HG02973 (cell line): Measurements from ENCODE around the gene HK2.
A peak's percentile ranks its signal among the peaks of the same experiment; 100 is the strongest.
"Not testable (repeated sequence)": the region's sequence is repeated elsewhere in the genome, so short reads cannot be mapped to it uniquely, and the experiment has no call there.

Source experiments
- ATAC-seq: cut with Tn5 transposase; IDR thresholded peaks from one replicate; pipeline ENCODE4 v1.9.1; 2021; ENCODE audit warnings: moderate library complexity; ENCODE audit not compliant: unreplicated experiment

The HK2 gene

GRCh38 chr2:74833418-74834233 lies at the start of gene HK2:
HK2 (plus strand) TSS chr2:74834127; CDS start chr2:74834581, 454 bp downstream.
- ATAC-seq = peak; percentile 78

- no peak for ATAC-seq
Measured at GRCh38 chr2:74789271-74789670, 44.7 kb upstream of the HK2 start.

- ATAC-seq = no peak
Measured at GRCh38 chr2:74792282-74792681, 41.6 kb upstream of the HK2 start.

DNA sequence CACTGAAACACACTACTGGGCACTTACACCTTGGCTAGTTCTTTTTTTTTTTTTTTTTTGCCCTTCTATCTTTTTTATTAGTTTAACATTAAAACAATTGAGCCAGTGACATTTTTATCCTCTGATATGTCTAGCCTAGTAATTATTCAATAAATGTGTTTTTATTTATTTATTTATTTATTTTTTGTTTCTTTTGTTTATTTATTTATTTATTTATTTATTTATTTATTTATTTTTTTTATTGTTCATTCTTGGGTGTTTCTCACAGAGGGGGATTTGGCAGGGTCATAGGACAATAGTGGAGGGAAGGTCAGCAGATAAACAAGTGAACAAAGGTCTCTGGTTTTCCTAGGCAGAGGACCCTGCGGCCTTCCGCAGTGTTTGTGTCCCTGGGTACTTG lies 39.0 kb upstream of the HK2 start:
- not testable (repeated sequence) for ATAC-seq

DNA sequence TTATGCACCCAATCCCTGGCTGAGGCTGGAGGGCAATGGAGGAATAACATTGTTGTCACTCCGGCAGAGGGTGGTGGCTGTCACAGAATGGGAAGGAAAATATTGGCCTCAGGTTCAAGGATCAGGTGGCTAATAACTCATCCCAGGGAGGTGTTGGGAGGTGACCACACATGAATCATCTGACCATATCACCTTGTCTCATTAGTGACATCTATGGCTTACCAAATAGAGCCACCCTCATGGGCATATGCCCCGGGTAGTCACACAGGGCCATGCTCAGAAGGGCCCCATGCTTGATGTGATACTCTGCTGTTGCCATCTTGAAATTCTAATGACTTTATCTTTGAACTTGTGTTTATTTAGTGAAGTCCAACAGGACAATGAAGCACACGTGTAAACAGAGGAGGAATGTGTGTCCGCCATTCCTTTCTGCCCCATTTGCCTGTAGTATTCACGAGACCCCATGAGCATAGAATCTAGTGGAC lies 27.5 kb upstream of the HK2 start:
- no peak for ATAC-seq

DNA sequence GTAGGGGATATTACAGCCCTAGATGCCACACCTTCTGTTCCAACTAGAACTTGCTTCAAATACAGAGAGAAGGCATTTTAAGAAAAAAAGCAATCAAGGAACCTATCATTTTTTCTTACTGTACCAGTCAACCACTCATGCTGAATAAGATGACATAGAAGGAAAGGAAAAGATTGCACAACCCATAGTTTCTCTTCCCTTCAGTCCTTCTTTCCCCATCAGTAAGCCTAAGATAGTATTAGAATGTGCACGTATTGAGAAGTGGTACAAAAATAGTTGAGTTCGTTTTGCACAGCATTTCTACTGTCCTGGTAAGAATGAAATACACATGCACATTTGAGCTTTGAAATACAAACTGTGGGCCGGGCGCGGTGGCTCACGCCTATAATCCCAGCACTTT lies 27.0 kb upstream of the HK2 start:
- ATAC-seq = no peak

DNA sequence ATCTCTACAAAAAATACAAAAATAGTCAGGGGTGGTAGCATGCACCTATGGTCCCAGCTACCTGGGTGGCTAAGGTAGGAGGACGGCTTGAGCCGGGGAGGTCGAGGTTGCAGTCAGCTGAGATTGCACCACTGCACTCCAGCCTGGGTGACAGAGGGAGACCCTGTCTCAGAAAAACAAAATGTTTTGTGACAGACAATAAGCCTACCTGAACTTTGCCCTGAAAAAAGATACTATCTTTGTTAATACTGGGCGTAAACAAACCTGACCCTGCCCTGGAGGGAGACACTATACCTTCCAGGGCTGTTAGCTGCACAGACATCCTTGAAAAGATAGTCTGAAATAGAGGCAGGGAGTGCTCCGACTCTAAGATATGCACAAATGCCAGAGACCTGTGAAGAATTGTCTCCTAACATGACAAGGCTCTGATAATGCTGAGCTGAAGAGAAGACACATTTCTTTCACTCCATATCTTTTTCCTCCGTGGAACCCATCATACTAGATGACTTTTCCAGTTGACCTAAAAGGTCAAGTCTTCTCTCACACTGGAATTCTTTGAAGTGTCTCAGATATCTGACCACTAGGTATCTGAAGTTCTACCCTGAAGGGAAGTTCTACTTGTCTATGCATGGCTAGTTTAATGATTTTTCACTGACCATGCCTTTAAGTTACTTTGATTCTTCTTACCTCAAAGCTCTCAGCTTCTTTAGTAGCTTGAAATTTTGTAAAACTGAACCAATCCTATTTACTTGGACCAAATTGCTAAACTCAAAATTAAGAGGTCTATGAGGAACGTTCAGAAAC lies 20.9 kb upstream of the HK2 start:
- no peak for ATAC-seq

DNA sequence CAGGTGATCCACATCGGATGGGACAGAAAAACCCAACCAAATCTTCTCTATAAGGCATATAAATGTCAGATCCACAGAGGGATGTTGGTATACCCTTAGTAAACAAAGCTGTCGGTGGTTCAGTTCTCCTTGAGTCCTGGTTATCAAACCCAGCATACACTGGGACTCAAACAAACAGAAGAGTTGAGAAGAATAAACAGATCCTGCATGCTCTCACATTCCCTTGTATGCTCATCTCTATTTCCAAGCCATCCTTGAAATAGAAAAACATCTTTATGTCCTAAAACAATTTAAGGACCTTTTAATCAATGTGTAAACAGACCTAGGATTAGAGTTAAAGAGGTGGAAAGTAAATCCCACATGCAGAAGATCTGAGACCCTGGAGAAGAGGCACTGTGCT lies 19.8 kb upstream of the HK2 start:
- no peak for ATAC-seq

- ATAC-seq = no peak
Measured at GRCh38 chr2:74815941-74816340, 18.0 kb upstream of the HK2 start.

GRCh38 chr2:74816540-74817303 lies 17.2 kb upstream of the HK2 start:
- no peak for ATAC-seq

DNA sequence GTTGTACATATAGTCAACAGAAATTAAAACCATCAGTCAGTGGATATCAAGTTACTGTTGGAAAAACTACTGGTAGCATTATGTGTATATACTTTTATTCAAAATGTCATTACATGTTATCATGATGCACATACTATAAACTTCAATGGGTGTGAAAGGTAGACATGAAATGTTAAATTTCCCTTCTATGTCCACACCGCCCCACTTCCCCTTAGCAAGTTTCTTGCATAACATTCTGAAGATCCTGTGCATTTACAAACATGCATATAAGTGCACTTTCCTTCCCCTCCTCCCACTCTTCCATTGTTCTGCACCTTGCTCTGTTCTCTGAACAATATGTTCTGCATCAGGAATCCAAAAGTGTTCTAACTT lies 16.6 kb upstream of the HK2 start:
- no peak for ATAC-seq

DNA sequence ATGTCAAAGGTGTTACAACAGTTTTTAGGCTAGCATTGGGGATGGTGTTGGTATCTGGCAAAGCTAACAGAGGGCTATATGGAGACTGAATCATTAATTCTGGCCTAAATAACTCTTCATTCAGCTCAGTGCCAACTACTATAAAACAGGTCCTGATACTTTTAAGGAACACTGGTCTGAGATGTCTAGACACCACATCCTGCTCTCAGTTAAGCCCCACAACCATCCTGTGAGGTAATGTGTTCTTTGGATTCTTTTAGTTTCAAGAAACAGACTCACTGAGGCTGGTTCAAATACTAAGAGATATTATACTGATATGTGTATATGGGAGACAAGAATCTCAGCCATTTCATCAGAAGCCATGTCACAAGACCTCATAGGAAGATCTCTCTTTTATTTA lies 14.2 kb upstream of the HK2 start:
- no peak for ATAC-seq

GRCh38 chr2:74821177-74822126 lies 12.5 kb upstream of the HK2 start:
- ATAC-seq = no peak

DNA sequence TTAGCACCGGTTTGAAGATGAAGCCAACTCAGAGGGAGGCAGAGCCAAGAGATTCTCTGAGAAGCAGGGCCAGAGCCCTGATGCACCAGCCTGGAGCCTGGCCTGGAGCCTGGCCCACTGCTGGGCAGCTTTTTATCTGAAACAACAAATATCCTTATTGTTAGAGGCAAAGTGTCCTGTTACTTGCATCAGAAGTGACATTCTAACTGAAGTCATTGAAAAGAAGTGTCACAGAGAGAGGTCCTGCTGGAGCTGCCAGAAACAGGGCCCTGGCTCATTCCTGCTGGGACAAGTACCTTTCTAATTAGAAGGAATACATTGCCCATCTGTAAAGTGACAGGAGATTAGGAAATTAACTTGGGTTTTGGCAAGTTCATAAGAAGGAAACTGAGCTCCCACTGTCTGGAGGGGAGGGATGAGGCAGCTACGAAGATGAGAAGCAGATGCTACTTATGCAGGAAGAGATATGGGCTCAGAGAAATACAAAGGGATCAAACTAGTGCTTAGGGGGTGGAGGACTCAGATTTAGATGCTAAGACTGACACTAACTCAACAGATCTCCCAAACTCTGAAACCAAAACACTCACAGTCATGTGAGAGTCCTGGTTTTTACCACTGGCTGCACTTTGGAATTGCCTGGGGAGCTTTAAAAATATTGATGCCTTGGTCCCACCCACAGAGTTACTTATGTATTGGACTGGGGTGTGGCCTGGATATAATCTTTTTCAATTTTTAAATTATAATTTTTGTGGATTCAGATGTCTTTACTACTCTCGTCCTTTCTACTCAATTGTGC lies 11.0 kb upstream of the HK2 start:
- ATAC-seq = no peak

DNA sequence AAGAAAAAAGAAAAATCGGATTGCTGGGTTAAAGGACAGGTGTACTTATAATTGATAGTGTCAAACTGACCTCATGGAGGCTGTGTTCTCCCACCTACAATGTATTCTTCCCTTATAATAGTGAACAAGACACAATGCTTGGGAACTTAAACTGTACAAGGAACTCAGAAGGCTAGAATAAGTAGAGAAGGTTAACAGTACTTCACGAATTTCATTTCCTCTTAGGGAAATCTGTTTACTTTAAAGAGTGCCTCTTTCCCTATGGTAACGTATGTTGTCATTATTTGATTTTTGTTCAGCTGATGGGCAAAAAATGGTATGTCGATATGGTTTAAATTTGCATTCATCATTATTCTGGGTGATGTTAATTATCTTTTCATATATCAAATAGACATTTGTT lies 9.2 kb upstream of the HK2 start:
- no peak for ATAC-seq

DNA sequence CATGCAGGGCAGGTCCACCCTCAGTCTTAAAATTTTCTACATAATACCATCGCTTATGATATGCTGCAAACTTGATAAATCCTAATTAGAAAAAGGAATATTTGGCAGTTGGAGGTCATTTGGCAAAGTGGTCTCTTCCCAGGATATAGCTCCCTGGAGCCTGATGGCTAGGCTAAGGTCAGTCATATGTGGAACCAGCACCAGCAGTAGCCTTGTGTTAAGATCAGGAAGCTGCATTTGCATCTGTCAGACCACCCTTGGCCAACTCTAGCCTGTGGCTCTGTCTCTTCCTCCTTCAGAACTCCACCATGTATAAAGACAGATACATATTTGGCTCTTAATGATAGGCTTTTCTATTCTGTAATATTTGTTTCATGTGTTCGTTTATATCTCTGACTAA lies 5.4 kb upstream of the HK2 start:
- no peak for ATAC-seq

- ATAC-seq = no peak
Measured at GRCh38 chr2:74831693-74832530, 2.0 kb upstream of the HK2 start.

- ATAC-seq = peak; percentile 7
Measured at GRCh38 chr2:74834234-74834791, 386 bp downstream of the HK2 start.
